Measurements from ENCODE around the gene NDP.

The NDP gene

GRCh38 chrX:43971966-43972961 is 926 bp downstream of the NDP start:
- TF ChIP-seq, protein P1, sequence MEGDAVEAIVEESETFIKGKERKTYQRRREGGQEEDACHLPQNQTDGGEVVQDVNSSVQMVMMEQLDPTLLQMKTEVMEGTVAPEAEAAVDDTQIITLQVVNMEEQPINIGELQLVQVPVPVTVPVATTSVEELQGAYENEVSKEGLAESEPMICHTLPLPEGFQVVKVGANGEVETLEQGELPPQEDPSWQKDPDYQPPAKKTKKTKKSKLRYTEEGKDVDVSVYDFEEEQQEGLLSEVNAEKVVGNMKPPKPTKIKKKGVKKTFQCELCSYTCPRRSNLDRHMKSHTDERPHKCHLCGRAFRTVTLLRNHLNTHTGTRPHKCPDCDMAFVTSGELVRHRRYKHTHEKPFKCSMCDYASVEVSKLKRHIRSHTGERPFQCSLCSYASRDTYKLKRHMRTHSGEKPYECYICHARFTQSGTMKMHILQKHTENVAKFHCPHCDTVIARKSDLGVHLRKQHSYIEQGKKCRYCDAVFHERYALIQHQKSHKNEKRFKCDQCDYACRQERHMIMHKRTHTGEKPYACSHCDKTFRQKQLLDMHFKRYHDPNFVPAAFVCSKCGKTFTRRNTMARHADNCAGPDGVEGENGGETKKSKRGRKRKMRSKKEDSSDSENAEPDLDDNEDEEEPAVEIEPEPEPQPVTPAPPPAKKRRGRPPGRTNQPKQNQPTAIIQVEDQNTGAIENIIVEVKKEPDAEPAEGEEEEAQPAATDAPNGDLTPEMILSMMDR (IDR thresholded peaks at IDR 0.05; ENCODE audit: borderline replicate concordance, insufficient read depth, low read depth, low read length) = no peak
- H3K4me3 ChIP-seq (ENCODE audit: low read depth, low read length) = no peak overlapping the region

GRCh38 chrX:43970528-43970927 is 2.7 kb downstream of the NDP start:
- TF ChIP-seq, protein P1 (IDR thresholded peaks at IDR 0.05; ENCODE audit: borderline replicate concordance, insufficient read depth, low read depth, low read length) = no peak

DNA sequence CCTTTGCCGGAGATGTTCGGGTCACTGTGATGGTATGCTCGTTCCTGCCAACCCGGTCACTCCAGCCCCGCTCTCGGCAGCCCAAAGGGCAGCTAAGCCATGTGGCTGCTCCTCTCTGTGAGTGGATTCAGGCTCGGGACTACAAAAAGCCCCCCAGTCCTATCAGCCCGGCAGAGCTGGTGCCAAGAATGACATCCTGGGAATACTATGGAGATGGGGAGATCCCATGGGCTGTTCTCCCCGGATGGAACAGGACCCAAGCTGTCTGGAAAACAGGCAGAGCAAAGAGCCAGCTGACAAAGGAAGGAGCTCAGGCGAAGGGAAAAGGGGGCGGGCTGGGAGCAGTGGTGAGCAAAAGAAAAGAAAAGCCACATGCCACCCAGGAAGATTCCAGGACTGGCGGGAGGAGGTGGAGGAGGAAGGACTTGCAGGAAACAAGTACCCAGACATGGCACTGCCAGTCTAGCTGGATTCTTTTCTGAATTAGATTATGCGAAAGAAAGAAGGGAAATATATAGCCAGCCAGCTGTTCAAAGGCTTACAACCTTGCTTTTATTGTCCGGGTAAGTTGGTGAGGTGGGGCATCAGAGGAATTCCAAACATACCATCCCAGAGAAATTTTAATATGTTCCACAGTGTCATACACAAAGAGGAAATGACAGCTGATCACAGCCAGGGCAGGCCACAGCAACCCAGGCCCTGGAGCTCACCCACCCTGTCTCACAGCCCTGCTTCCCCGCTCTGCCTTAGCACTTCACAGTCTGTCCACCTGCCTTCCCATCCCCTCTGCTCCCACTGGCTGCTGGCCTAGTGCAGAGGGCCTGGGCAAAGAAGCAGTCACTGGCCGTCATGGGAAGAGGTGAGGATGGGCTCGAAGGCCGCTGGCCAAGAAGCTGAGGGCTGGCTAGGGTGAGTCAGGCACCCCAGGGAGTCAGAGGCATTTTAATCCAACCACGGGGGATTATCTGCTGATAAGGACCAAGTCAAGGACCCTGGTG is 3.4 kb downstream of the NDP start:
- TF ChIP-seq, protein P1 (IDR thresholded peaks at IDR 0.05; ENCODE audit: borderline replicate concordance, insufficient read depth, low read depth, low read length) = no peak
- H3K4me3 ChIP-seq (ENCODE audit: low read depth, low read length) = no peak overlapping the region

More at GRCh38 chrX:43970528-43970927, 2.7 kb downstream of the NDP start:
- H3K4me3 ChIP-seq (ENCODE audit: low read depth, low read length) = no peak overlapping the region

DNA sequence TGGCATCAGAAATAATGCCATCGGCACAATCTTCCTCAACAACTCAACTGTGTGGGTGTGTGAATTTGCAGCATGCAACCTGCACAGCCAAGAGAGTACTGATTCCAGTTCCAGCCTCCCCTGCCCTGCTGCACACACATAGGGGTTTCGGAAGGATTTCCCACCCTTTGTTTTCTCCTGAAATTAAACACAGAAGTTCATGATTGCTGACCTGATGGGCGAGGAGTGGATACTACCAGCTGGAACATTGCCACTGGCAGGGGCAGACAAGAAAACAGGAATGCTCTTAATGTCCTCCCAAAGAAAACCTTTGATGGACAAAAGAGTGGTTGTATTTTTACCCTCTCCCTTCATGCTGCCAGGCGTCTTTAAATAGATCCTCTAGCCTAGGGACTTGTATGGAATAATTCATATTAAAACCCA is 4.8 kb downstream of the NDP start:
- no peak overlapping the region for H3K4me3 ChIP-seq (ENCODE audit: low read depth, low read length)
- TF ChIP-seq, protein P1 (IDR thresholded peaks at IDR 0.05; ENCODE audit: borderline replicate concordance, insufficient read depth, low read depth, low read length) = no peak

- TF ChIP-seq, protein P1 (IDR thresholded peaks at IDR 0.05; ENCODE audit: borderline replicate concordance, insufficient read depth, low read depth, low read length) = no peak
- H3K4me3 ChIP-seq (ENCODE audit: low read depth, low read length) = no peak overlapping the region
Observed at GRCh38 chrX:43964936-43965335, 8.3 kb downstream of the NDP start.

DNA sequence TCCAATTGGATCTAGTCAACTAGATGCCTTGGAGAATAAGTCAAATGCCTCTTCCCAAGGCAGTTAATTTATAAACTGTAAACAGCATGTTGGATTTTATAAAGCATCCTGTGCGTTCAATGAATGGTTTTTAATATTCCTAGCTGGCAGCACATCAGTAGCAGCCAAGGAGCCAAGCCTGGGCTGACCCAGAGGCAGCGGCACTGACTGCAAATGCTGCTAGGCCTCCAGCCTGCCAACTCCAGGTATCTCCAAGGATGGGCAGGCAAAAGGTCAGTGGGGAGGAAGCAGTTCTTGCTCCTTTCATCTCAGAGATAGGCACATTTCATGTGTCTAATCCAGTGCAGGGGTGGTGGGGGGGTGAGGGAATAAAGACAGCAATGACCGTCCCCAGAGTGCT is 9.5 kb downstream of the NDP start:
- TF ChIP-seq, protein P1 (IDR thresholded peaks at IDR 0.05; ENCODE audit: borderline replicate concordance, insufficient read depth, low read depth, low read length) = no peak

More for the DNA sequence above, 9.5 kb downstream of the NDP start:
- H3K4me3 ChIP-seq (ENCODE audit: low read depth, low read length) = no peak overlapping the region
